Muscle of arm (tissue), 14 donors: Measurements from ENCODE around the gene OR10G8. TPM values are rescaled to one million over a fixed set of nuclear protein-coding genes. Genes with fewer than 3 reads are reported as not detected.
"Not testable (repeated sequence)": the region's sequence is repeated elsewhere in the genome, so short reads cannot be mapped to it uniquely, and the experiment has no call there.

Source experiments
- DNase-seq: peaks from one replicate; pipeline ENCODE4 v3.0.0-alpha.2; 2013
- long read RNA-seq, 11 donors: transcript quantifications; one replicate each; lab custom pipeline, GENCODE V29; 2026
- polyA plus RNA-seq, 12 donors: library from polyadenylated mRNA; unstranded; fragments of 120-200 nt; gene quantifications; one replicate each; pipeline ENCODE4 v1.2.1, GENCODE V29; 2013; ENCODE audit not compliant: insufficient read length in 12 of 12

OR10G8 gene
- polyA plus RNA-seq = not detected
- long read RNA-seq, donor 1 = 0 reads
- long read RNA-seq, donor 2 = 0 reads
- long read RNA-seq, donor 3 = 0 reads
- long read RNA-seq, donor 4 = 0 reads
- long read RNA-seq, donor 5 = 0 reads
- long read RNA-seq, donor 6 = 0 reads
- long read RNA-seq, donor 7 = 0 reads
- long read RNA-seq, donor 8 = 0 reads
- long read RNA-seq, donor 9 = 0 reads
- long read RNA-seq, donor 10 = 0 reads
- long read RNA-seq, donor 11 = 0 reads

- DNase-seq = no peak
These were observed at the start of gene OR10G8 for GRCh38 chr11:124026498-124026897. Gene OR10G8 (plus strand): TSS chr11:124026798. CDS start chr11:124029623, 2,825 bp downstream.

GRCh38 chr11:123977731-123978347, 48.8 kb upstream of the OR10G8 start, which contains the start of gene OR10S1:
Gene OR10S1 (minus strand): TSS chr11:123977781. CDS start chr11:123977664, 117 bp downstream.
- DNase-seq = no peak

- DNase-seq = no peak
These were observed 47.3 kb upstream of the OR10G8 start for GRCh38 chr11:123979311-123979710.

GRCh38 chr11:123995119-123995518, 31.5 kb upstream of the OR10G8 start, which contains the start of gene OR10G6:
Gene OR10G6 (minus strand): TSS chr11:123995161. CDS start chr11:123995161, 0 bp downstream.
- no peak for DNase-seq

GRCh38 chr11:124012697-124013096, 13.9 kb upstream of the OR10G8 start, which contains the start of gene OR10G4:
Gene OR10G4 (plus strand): TSS chr11:124012997. CDS start chr11:124015575, 2,578 bp downstream.
- no peak for DNase-seq

- not testable (repeated sequence) for DNase-seq
These were observed 10.8 kb upstream of the OR10G8 start for GRCh38 chr11:124015837-124016236.

GRCh38 chr11:124036666-124037065, 10.1 kb downstream of the OR10G8 start:
- DNase-seq = peak; percentile 0

- no peak for DNase-seq
These were observed 13.0 kb downstream of the OR10G8 start for GRCh38 chr11:124039557-124039956.

- no peak for DNase-seq
These were observed 14.7 kb downstream of the OR10G8 start, which contains the start of gene OR10G7 for GRCh38 chr11:124041254-124041653. Gene OR10G7 (minus strand): TSS chr11:124041325. CDS start chr11:124039001, 2,324 bp downstream.

GRCh38 chr11:124043420-124043819, 16.8 kb downstream of the OR10G8 start:
- DNase-seq = no peak

- DNase-seq = no peak
These were observed 24.1 kb downstream of the OR10G8 start for GRCh38 chr11:124050748-124051147.

GRCh38 chr11:124052966-124053365, 26.4 kb downstream of the OR10G8 start:
- DNase-seq = no peak

- no peak for DNase-seq
These were observed 42.1 kb downstream of the OR10G8 start for GRCh38 chr11:124068601-124069110.

GRCh38 chr11:124069429-124070401, 43.1 kb downstream of the OR10G8 start:
- no peak for DNase-seq

GRCh38 chr11:124070915-124071622, 44.5 kb downstream of the OR10G8 start:
- peak; percentile 73 for DNase-seq

- no peak for DNase-seq
These were observed 45.0 kb downstream of the OR10G8 start for GRCh38 chr11:124071623-124071948.

- DNase-seq = no peak
These were observed 45.5 kb downstream of the OR10G8 start for GRCh38 chr11:124072147-124072546.

- DNase-seq = no peak
These were observed 48.0 kb downstream of the OR10G8 start for GRCh38 chr11:124074554-124074953.

- no peak for DNase-seq
These were observed 48.9 kb downstream of the OR10G8 start for GRCh38 chr11:124075492-124075840.

GRCh38 chr11:124075841-124076651, 49.4 kb downstream of the OR10G8 start:
- DNase-seq = no peak
